ENCODE results near the gene IMP3.

DNA sequence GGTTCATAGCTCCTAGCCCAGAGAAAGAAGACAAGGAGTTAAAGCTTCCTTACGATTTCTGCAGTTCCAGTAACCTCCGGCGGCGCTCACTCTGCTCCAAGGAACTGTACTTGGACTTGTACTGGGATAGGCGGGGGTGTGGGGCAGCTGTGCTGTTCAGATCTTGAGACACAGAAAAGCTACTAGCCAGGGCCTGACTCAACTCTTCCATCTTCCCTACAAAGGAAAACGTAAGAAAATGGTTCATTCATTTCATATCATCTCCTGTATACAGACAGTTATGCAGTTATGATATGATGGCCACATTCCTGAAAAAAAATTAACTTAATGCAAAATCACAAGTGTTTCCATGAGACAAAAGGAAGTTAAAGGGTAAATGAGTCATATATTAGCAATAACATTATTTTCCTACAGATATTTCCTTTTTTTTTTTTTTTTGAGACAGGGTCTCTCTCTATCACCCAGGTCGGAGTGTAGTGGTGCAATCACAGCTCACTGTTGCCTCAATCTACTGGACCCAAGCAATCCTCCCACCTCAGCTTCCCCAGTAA, 19.1 kb downstream of the IMP3 start:
- TF ChIP-seq RAD21 (IDR thresholded peaks at IDR 0.05; ENCODE audit: low read length) (no peak), GABPA (IDR thresholded peaks at IDR 0.05; ENCODE audit: low read depth) (no peak), EZH2phosphoT487 (IDR thresholded peaks at IDR 0.05; ENCODE audit: borderline replicate concordance, low read depth) (no peak), EP300 (IDR thresholded peaks at IDR 0.05; ENCODE audit: borderline replicate concordance in 1 of 2, low read depth in 1 of 2, low read length in 1 of 2) (no peak), TEAD4 (IDR thresholded peaks at IDR 0.05; ENCODE audit: borderline replicate concordance, insufficient read depth) (no peak), POLR2AphosphoS5 (IDR thresholded peaks at IDR 0.05; ENCODE audit: low read depth, low read length) (no peak), JUND (IDR thresholded peaks at IDR 0.05) (no peak), FOXM1 (IDR thresholded peaks at IDR 0.05; ENCODE audit: low read depth) (no peak), SIN3A (IDR thresholded peaks at IDR 0.05; ENCODE audit: borderline replicate concordance, low read depth, low read length) (peak; percentile 21; the same call in 1 of the 2 replicates), TCF12 (IDR thresholded peaks at IDR 0.05) (no peak)
- TF ChIP-seq, protein P1, sequence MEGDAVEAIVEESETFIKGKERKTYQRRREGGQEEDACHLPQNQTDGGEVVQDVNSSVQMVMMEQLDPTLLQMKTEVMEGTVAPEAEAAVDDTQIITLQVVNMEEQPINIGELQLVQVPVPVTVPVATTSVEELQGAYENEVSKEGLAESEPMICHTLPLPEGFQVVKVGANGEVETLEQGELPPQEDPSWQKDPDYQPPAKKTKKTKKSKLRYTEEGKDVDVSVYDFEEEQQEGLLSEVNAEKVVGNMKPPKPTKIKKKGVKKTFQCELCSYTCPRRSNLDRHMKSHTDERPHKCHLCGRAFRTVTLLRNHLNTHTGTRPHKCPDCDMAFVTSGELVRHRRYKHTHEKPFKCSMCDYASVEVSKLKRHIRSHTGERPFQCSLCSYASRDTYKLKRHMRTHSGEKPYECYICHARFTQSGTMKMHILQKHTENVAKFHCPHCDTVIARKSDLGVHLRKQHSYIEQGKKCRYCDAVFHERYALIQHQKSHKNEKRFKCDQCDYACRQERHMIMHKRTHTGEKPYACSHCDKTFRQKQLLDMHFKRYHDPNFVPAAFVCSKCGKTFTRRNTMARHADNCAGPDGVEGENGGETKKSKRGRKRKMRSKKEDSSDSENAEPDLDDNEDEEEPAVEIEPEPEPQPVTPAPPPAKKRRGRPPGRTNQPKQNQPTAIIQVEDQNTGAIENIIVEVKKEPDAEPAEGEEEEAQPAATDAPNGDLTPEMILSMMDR (IDR thresholded peaks at IDR 0.05): peak; percentile 37
- TF ChIP-seq, protein P2, sequence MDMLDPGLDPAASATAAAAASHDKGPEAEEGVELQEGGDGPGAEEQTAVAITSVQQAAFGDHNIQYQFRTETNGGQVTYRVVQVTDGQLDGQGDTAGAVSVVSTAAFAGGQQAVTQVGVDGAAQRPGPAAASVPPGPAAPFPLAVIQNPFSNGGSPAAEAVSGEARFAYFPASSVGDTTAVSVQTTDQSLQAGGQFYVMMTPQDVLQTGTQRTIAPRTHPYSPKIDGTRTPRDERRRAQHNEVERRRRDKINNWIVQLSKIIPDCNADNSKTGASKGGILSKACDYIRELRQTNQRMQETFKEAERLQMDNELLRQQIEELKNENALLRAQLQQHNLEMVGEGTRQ (IDR thresholded peaks at IDR 0.05; ENCODE audit: borderline replicate concordance, low read depth, low read length): no peak
- TF ChIP-seq, protein P3, sequence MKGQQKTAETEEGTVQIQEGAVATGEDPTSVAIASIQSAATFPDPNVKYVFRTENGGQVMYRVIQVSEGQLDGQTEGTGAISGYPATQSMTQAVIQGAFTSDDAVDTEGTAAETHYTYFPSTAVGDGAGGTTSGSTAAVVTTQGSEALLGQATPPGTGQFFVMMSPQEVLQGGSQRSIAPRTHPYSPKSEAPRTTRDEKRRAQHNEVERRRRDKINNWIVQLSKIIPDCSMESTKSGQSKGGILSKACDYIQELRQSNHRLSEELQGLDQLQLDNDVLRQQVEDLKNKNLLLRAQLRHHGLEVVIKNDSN (IDR thresholded peaks at IDR 0.05; ENCODE audit: borderline replicate concordance, low read depth): no peak

Measured in SK-N-SH (cell line).